ENCODE measurements around the gene MAP4K2.
"Not testable (repeated sequence)": the region's sequence is repeated elsewhere in the genome, so short reads cannot be mapped to it uniquely, and the experiment has no call there.

Gene MAP4K2

GRCh38 chr11:64826062-64826461 lies 23.0 kb upstream of the MAP4K2 start:
- in situ Hi-C loops (cut with HindIII; ENCODE audit: low pct_ligation_motif_present, low pct_unique_long_range_greater_than_20kb, low sequenced_read_pairs), result no loop called here
- no peak for DNase-seq

- DNase-seq, result no peak
- in situ Hi-C loops (cut with HindIII; ENCODE audit: low pct_ligation_motif_present, low pct_unique_long_range_greater_than_20kb, low sequenced_read_pairs), result no loop called here
These were observed 20.6 kb upstream of the MAP4K2 start for GRCh38 chr11:64823568-64824119.

- in situ Hi-C loops (cut with HindIII; ENCODE audit: low pct_ligation_motif_present, low pct_unique_long_range_greater_than_20kb, low sequenced_read_pairs), result no loop called here
- DNase-seq, result no peak
These were observed 14.5 kb upstream of the MAP4K2 start for GRCh38 chr11:64817476-64817875.

- in situ Hi-C loops (cut with HindIII; ENCODE audit: low pct_ligation_motif_present, low pct_unique_long_range_greater_than_20kb, low sequenced_read_pairs), result not testable (repeated sequence)
These were observed 12.4 kb upstream of the MAP4K2 start for GRCh38 chr11:64815433-64815832.

GRCh38 chr11:64814712-64815187 lies 11.7 kb upstream of the MAP4K2 start:
- DNase-seq, result no peak
- in situ Hi-C loops (cut with HindIII; ENCODE audit: low pct_ligation_motif_present, low pct_unique_long_range_greater_than_20kb, low sequenced_read_pairs), result no loop called here

More at GRCh38 chr11:64815433-64815832, 12.4 kb upstream of the MAP4K2 start:
- not testable (repeated sequence) for DNase-seq

GRCh38 chr11:64813826-64814225 lies 10.8 kb upstream of the MAP4K2 start:
- DNase-seq, result no peak
- in situ Hi-C loops (cut with HindIII; ENCODE audit: low pct_ligation_motif_present, low pct_unique_long_range_greater_than_20kb, low sequenced_read_pairs), result no loop called here

GRCh38 chr11:64810891-64811272 lies 7.9 kb upstream of the MAP4K2 start:
- DNase-seq, result no peak
- in situ Hi-C loops (cut with HindIII; ENCODE audit: low pct_ligation_motif_present, low pct_unique_long_range_greater_than_20kb, low sequenced_read_pairs), result no loop called here

- in situ Hi-C loops (cut with HindIII; ENCODE audit: low pct_ligation_motif_present, low pct_unique_long_range_greater_than_20kb, low sequenced_read_pairs), result no loop called here
- DNase-seq, result peak; percentile 93
These were observed 7.4 kb upstream of the MAP4K2 start, which contains the start of gene MEN1 for GRCh38 chr11:64810271-64810890. MEN1 (minus strand) TSS chr11:64810551; CDS start chr11:64810109, 442 bp downstream.

- DNase-seq, result peak; percentile 5
- in situ Hi-C loops (cut with HindIII; ENCODE audit: low pct_ligation_motif_present, low pct_unique_long_range_greater_than_20kb, low sequenced_read_pairs), result no loop called here
These were observed 6.8 kb upstream of the MAP4K2 start for GRCh38 chr11:64809781-64810241.

GRCh38 chr11:64805481-64805880 lies 2.5 kb upstream of the MAP4K2 start:
- in situ Hi-C loops (cut with HindIII; ENCODE audit: low pct_ligation_motif_present, low pct_unique_long_range_greater_than_20kb, low sequenced_read_pairs), result no loop called here
- DNase-seq, result no peak

GRCh38 chr11:64804346-64805210 lies 1.6 kb upstream of the MAP4K2 start:
- DNase-seq, result no peak
- in situ Hi-C loops (cut with HindIII; ENCODE audit: low pct_ligation_motif_present, low pct_unique_long_range_greater_than_20kb, low sequenced_read_pairs), result no loop called here

GRCh38 chr11:64803846-64804345 lies 882 bp upstream of the MAP4K2 start:
- DNase-seq, result no peak
- in situ Hi-C loops (cut with HindIII; ENCODE audit: low pct_ligation_motif_present, low pct_unique_long_range_greater_than_20kb, low sequenced_read_pairs), result no loop called here

GRCh38 chr11:64802370-64803157 lies 450 bp downstream of the MAP4K2 start:
- no peak for DNase-seq
- in situ Hi-C loops (cut with HindIII; ENCODE audit: low pct_ligation_motif_present, low pct_unique_long_range_greater_than_20kb, low sequenced_read_pairs), result no loop called here

- no peak for DNase-seq
- in situ Hi-C loops (cut with HindIII; ENCODE audit: low pct_ligation_motif_present, low pct_unique_long_range_greater_than_20kb, low sequenced_read_pairs), result no loop called here
These were observed 1.2 kb downstream of the MAP4K2 start for GRCh38 chr11:64801561-64802369.

- no peak for DNase-seq
- in situ Hi-C loops (cut with HindIII; ENCODE audit: low pct_ligation_motif_present, low pct_unique_long_range_greater_than_20kb, low sequenced_read_pairs), result no loop called here
These were observed 1.9 kb downstream of the MAP4K2 start for GRCh38 chr11:64801158-64801464.

GRCh38 chr11:64800303-64801157 lies 2.5 kb downstream of the MAP4K2 start:
- in situ Hi-C loops (cut with HindIII; ENCODE audit: low pct_ligation_motif_present, low pct_unique_long_range_greater_than_20kb, low sequenced_read_pairs), result no loop called here
- DNase-seq, result no peak

Measured in ACHN (cell line).